Right lobe of liver (tissue), 6 donors: ENCODE results near the gene CNPY1. TPM values are rescaled to one million over a fixed set of nuclear protein-coding genes. Genes with fewer than 3 reads are reported as not detected.

ENCODE experiments used
- ATAC-seq, 4 donors: fragments of 200-7000 bp; cut with Tn5 transposase; one replicate each; pipeline ENCODE4 v1.9.1; 2020; ENCODE audit warnings: mild to moderate bottlenecking in 4 of 4, moderate library complexity in 4 of 4
- DNase-seq, 3 donors: peaks; one replicate each; pipeline ENCODE4 v3.0.0-alpha.2; 2020
- H3K27ac ChIP-seq, 3 donors: fragments of 200-600 bp; one replicate each; pipeline ENCODE4 v1.8.0; 2022
- H3K27me3 ChIP-seq, 2 donors: fragments of 200-600 bp; one replicate each; pipeline ENCODE4 v1.8.0; 2022
- H3K36me3 ChIP-seq, 4 donors: fragments of 200-600 bp; sonication (generic) in 1 of 4; one replicate each; pipeline versions ENCODE4 v1.5.1 to v1.8.0; 2017 to 2022; ENCODE audit warnings: control low read depth in 1 of 4
- H3K4me1 ChIP-seq, 4 donors: fragments of 200-600 bp; sonication (generic) in 1 of 4; one replicate each; pipeline versions ENCODE4 v1.5.1 to v1.8.0; 2017 to 2022; ENCODE audit warnings: control low read depth in 1 of 4
- H3K4me3 ChIP-seq, 3 donors: fragments of 200-600 bp; one replicate each; pipeline ENCODE4 v1.8.0; 2022
- H3K9me3 ChIP-seq, 4 donors: fragments of 200-600 bp; sonication (generic) in 1 of 4; one replicate each; pipeline versions ENCODE4 v1.5.1 to v1.8.0; 2017 to 2022; ENCODE audit warnings: control low read depth in 1 of 4
- CTCF ChIP-seq, 4 donors: fragments of 200-600 bp in 3 of 4; fragments of 450-650 bp in 1 of 4; IDR thresholded peaks; one replicate each; pipeline versions ENCODE4 v1.5.1 to v1.8.0; 2016 to 2022; ENCODE audit warnings: antibody characterized with exemption in 4 of 4, mild to moderate bottlenecking in 2 of 4
- POLR2A ChIP-seq: fragments of 450-650 bp; IDR thresholded peaks from one replicate; pipeline ENCODE4 v1.6.1; 2017; ENCODE audit warnings: antibody characterized with exemption, mild to moderate bottlenecking
- WGBS: methylation state at CpG from one replicate; pipeline ENCODE4 v1.1.6; 2018; ENCODE audit warnings: low coverage, low lambda C conversion rate; ENCODE audit not compliant: insufficient coverage; ENCODE audit errors: missing lambda C conversion rate; 5-methylcytosine and 5-hydroxymethylcytosine counted together
- intact Hi-C, 2 donors: fragments of 100-400 bp; cut with DNase I; formaldehyde crosslinking; loops; one replicate each; pipeline versions ENCODE4 v1.11.2 to v1.14.1; 2022
- total RNA-seq, 6 experiments: library from RNA; depleted of rRNA in 2 of 6; stranded (reverse); fragments of >200 nt in 2 of 6; fragmentation: NEBNext Ultra II Directional in 3 of 6; extraction: Animal tissue kit (Norgen Biotek cat#: 25700) in 3 of 6; gene quantifications; one replicate each; pipeline versions ENCODE4 v1.1.0 to v1.2.4, GENCODE V29; 2016 to 2023
- donor health status: DM: no; HTN: yes; CAD: no.
- donor health status: DM: no; HTN: no; CAD: no.
- donor health status: DM: no; HTN: no; CAD: no.
- donor health status: DM: no; HTN: yes; CAD: no.
- donor health status: DM: no; HTN: yes; CAD: no.

The CNPY1 gene
- total RNA-seq, 6 experiments from 2014 or later = 0.19 TPM; not detected in 5

DNA sequence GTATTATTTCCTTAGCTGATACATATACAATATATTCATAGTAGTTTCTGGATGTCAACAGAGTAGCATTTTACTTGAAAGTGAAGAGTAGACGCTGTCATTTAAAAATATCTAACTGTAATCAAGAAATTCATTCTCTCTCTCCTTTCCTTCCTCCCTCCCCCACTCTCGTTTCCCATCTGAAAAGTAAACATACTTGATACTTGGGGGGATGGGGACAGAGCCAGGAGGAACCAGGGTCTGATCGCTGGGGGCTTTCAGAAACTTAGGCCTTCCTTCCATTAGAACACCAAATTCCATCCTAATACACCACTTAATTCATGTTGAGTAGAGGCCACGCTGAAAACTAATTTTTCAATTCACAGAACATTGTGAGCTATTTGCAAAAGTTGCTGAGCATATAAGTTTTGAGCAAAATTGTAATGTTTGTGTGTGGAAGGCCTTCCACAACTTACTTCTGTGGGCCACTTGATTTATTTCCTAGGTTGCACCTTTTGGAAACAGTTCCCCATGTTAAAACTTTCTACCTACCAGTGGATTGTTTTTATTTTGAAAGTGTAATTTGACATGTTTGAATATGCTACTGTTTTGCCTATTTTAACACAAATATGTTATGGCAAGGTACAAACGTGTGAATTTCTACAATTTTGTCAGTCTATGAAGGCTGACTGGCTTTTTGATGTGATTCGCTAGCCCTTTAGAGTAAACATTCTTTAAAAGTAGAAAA lies 35.2 kb downstream of the CNPY1 start:
- H3K27me3 ChIP-seq = peaks cover 32 to 54% of the 10 kb centered on the region in 2 donors
- no peaks in the 10 kb centered on the region for H3K36me3 ChIP-seq
- TF ChIP-seq CTCF (IDR thresholded peaks at IDR 0.05) (no peak), POLR2A (no peak)
- peaks cover 0 to 3% (median 0%) of the 10 kb centered on the region in 4 donors for H3K4me1 ChIP-seq
- ATAC-seq (no peak), DNase-seq (no peak)
- no peak overlapping the region for H3K4me3 ChIP-seq
- H3K9me3 ChIP-seq = no peaks in the 10 kb centered on the region
- H3K27ac ChIP-seq = no peak overlapping the region
- intact Hi-C loops = no loop called here
- 6% methylated on average over 6 of the region's 6 CpGs for WGBS

DNA sequence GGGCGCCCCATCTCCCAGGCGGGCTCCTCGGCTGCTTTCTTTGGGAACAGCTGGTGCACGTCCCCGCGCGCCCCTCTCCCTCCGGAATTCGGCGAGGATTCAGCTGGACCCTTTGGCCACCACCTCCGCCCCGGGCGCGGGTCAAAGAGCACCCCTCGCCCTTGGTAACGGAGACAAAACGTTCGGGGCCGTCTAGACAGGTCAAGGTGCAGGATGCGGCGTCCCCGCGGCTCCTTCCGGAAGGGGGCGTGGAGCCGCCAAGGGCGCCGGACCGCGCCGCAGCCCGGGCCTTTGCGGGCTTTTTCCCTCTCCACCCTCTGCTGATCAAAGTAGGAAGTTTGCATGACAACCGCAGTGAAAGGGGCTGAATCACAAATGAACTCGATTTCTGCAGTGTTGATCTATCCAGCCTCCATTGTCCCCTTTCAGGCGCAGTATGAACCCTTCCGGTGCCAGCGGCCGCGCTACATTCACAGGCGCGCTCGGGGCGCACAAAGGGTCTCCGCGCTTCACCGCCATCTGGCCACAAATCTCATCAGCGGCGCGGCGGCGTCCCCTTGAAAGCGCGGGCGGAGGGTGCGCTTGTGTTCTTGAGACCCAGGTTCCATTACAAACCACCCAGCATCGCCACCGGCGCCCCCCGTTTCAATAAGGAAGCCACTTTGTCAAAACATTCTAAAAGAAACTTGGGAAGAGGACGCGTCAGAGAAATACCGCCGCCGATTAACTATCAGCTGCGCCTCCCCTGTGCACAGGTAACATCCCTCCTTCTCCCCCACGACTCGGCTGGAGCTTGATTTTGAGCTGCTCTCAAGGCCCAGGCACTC lies 36.4 kb downstream of the CNPY1 start:
- no peak for TF ChIP-seq POLR2A
- DNase-seq (no peak), ATAC-seq (no peak)
- Histone ChIP-seq H3K4me3 (no peak overlapping the region), H3K9me3 (no peaks in the 10 kb centered on the region), H3K36me3 (no peaks in the 10 kb centered on the region), H3K27me3 (peaks cover 37 to 65% of the 10 kb centered on the region in 2 donors), H3K4me1 (peaks cover 0 to 3% (median 0%) of the 10 kb centered on the region in 4 donors), H3K27ac (no peak overlapping the region)
- intact Hi-C loops = no loop called here
- WGBS = 5% methylated on average over 27 of the region's 68 CpGs

GRCh38 chr7:155509359-155509724 lies 37.0 kb downstream of the CNPY1 start:
- Histone ChIP-seq H3K27me3 (peaks cover 37 to 66% of the 10 kb centered on the region in 2 donors), H3K4me3 (no peak overlapping the region)
- intact Hi-C loops = no loop called here

GRCh38 chr7:155508376-155509358 lies 37.7 kb downstream of the CNPY1 start:
- no peak overlapping the region for H3K27ac ChIP-seq
- H3K4me3 ChIP-seq = no peak overlapping the region
- H3K4me1 ChIP-seq = peaks cover 0 to 3% (median 0%) of the 10 kb centered on the region in 4 donors
- 8% methylated on average over 29 of the region's 29 CpGs for WGBS
- DNase-seq (no peak), ATAC-seq (no peak)
- no peaks in the 10 kb centered on the region for H3K36me3 ChIP-seq
- TF ChIP-seq CTCF (IDR thresholded peaks at IDR 0.05) (no peak), POLR2A (no peak)
- intact Hi-C loops = no loop called here
- no peaks in the 10 kb centered on the region for H3K9me3 ChIP-seq
- peaks cover 37 to 66% of the 10 kb centered on the region in 2 donors for H3K27me3 ChIP-seq

More at GRCh38 chr7:155509359-155509724, 37.0 kb downstream of the CNPY1 start:
- Histone ChIP-seq H3K9me3 (no peaks in the 10 kb centered on the region), H3K4me1 (peaks cover 0 to 3% (median 0%) of the 10 kb centered on the region in 4 donors), H3K27ac (no peak overlapping the region), H3K36me3 (no peaks in the 10 kb centered on the region)
- 24% methylated on average over 3 of the region's 16 CpGs for WGBS
- no peak for DNase-seq
- ATAC-seq = no peak
- no peak for TF ChIP-seq CTCF (IDR thresholded peaks at IDR 0.05)
- TF ChIP-seq POLR2A = no peak
